Naive thymus-derived CD4-positive, alpha-beta T cell (primary cell): ENCODE measurements around the gene ENOX1. TPM values are rescaled to one million over a fixed set of nuclear protein-coding genes. Genes with fewer than 3 reads are reported as not detected.
"Not testable (repeated sequence)": the region's sequence is repeated elsewhere in the genome, so short reads cannot be mapped to it uniquely, and the experiment has no call there.

ENCODE experiments used
- ATAC-seq: fragments of 150-1000 bp; cut with Tn5 transposase; 2 replicates; pipeline ENCODE4 v1.10.0; 2021; ENCODE audit warnings: mild to moderate bottlenecking, moderate library complexity
- CTCF ChIA-PET: fragments of 350-600 bp; sonication (Branson Sonifier 250); formaldehyde crosslinking; loops from one replicate; lab custom pipeline; 2021; ENCODE audit warnings: antibody characterized with exemption; lab: Charles Lee
- POLR2A ChIA-PET: fragments of 350-600 bp; sonication (Branson Sonifier 250); formaldehyde crosslinking; loops from one replicate; lab custom pipeline; 2021; ENCODE audit warnings: antibody characterized with exemption, inconsistent platforms; lab: Charles Lee
- DNase-seq, 9 donors: peaks; one replicate each; pipeline versions ENCODE4 v3.0.0 to v3.0.0-alpha.2; 2020 to 2022; ENCODE audit warnings: mixed read lengths in 1 of 9
- H3K27ac ChIP-seq: one replicate; pipeline ENCODE4 v1.7.0; 2013; ENCODE audit warnings: mild to moderate bottlenecking, low read depth, low read length, moderate library complexity
- H3K27me3 ChIP-seq, 2 donors: one replicate each; pipeline ENCODE4 v1.7.0; 2013; ENCODE audit warnings: low read length in 2 of 2, mild to moderate bottlenecking in 2 of 2, moderate library complexity in 2 of 2; ENCODE audit not compliant: control insufficient read depth in 2 of 2, insufficient read depth in 2 of 2
- H3K36me3 ChIP-seq, 3 experiments: 1 replicate in 2 of 3; 2 replicates in 1 of 3; pipeline ENCODE4 v1.7.0; 2013; ENCODE audit warnings: low read length in 3 of 3, mild to moderate bottlenecking in 3 of 3, moderate library complexity in 1 of 3; ENCODE audit not compliant: insufficient read depth in 3 of 3, control insufficient read depth in 2 of 3
- H3K4me1 ChIP-seq, 2 donors: one replicate each; pipeline ENCODE4 v1.7.0; 2013; ENCODE audit warnings: low read length in 2 of 2, mild to moderate bottlenecking in 2 of 2, moderate library complexity in 1 of 2; ENCODE audit not compliant: control insufficient read depth in 2 of 2, insufficient read depth in 2 of 2
- H3K4me3 ChIP-seq: 2 replicates; pipeline ENCODE4 v1.7.0; 2013; ENCODE audit warnings: mild to moderate bottlenecking, low read length
- H3K9me3 ChIP-seq, 3 experiments: 1 replicate in 2 of 3; 2 replicates in 1 of 3; pipeline ENCODE4 v1.7.0; 2013; ENCODE audit warnings: low read length in 3 of 3; ENCODE audit not compliant: control insufficient read depth in 2 of 3
- H3K27ac Mint-ChIP-seq, 9 donors: one replicate each; pipeline ENCODE4 v1.8.0; 2020 to 2022; ENCODE audit warnings: mixed read lengths in 9 of 9, mild to moderate bottlenecking in 8 of 9, moderate library complexity in 5 of 9, inconsistent platforms in 2 of 9
- H3K27me3 Mint-ChIP-seq, 5 donors: one replicate each; pipeline ENCODE4 v1.8.0; 2021 to 2022; ENCODE audit warnings: mixed read lengths in 5 of 5, mild to moderate bottlenecking in 1 of 5
- H3K36me3 Mint-ChIP-seq, 5 donors: one replicate each; pipeline ENCODE4 v1.8.0; 2020 to 2022; ENCODE audit warnings: mixed read lengths in 5 of 5, mild to moderate bottlenecking in 3 of 5, inconsistent platforms in 1 of 5
- H3K4me1 Mint-ChIP-seq, 7 donors: one replicate each; pipeline ENCODE4 v1.8.0; 2020 to 2022; ENCODE audit warnings: mixed read lengths in 7 of 7, mild to moderate bottlenecking in 3 of 7, inconsistent platforms in 1 of 7
- H3K4me3 Mint-ChIP-seq, 10 donors: one replicate each; pipeline ENCODE4 v1.8.0; 2020 to 2022; ENCODE audit warnings: mild to moderate bottlenecking in 10 of 10, mixed read lengths in 10 of 10, moderate library complexity in 6 of 10, inconsistent platforms in 2 of 10
- H3K9me3 Mint-ChIP-seq, 11 donors: one replicate each; pipeline ENCODE4 v1.8.0; 2020 to 2022; ENCODE audit warnings: mixed read lengths in 11 of 11, mild to moderate bottlenecking in 4 of 11, inconsistent platforms in 1 of 11, moderate library complexity in 1 of 11
- intact Hi-C, 2 donors: fragments of 100-400 bp; cut with micrococcal nuclease; formaldehyde crosslinking; loops; one replicate each; pipeline ENCODE4 v1.15.1; 2023
- polyA plus RNA-seq, 2 donors: library from polyadenylated mRNA; unstranded; fragments of 300-500 nt; fragmentation: Illumina TruSeq; gene quantifications; one replicate each; pipeline ENCODE4 v1.2.3, GENCODE V29; 2021
- total RNA-seq, 6 experiments: library from RNA in 5 of 6; stranded (reverse) in 5 of 6; gene quantifications; 1 replicate in 5 of 6; 2 replicates in 1 of 6; pipeline ENCODE4 v1.2.3 and lab custom pipeline; 2021 to 2026

Gene ENOX1
- total and polyA plus RNA-seq, 7 experiments from 2014 or later, result 0.17 TPM; not detected in 6

GRCh38 chr13:43180837-43181236, 605.9 kb downstream of the ENOX1 start:
- no peak overlapping the region for H3K27ac ChIP-seq
- ChIA-PET CTCF (no interaction called here), POLR2A (no interaction called here)
- no peaks in the 10 kb centered on the region for H3K27me3 ChIP-seq
- no peak for DNase-seq
- Mint-ChIP-seq H3K27me3 (peaks cover 0 to 14% (median 0%) of the 10 kb centered on the region in 5 donors), H3K9me3 (no peaks in the 10 kb centered on the region), H3K4me3 (no peak overlapping the region), H3K4me1 (no peaks in the 10 kb centered on the region), H3K36me3 (no peaks in the 10 kb centered on the region), H3K27ac (no peak overlapping the region)
- no peaks in the 10 kb centered on the region for H3K36me3 ChIP-seq
- H3K4me1 ChIP-seq, result no peaks in the 10 kb centered on the region
- no peak for ATAC-seq
- H3K9me3 ChIP-seq, result no peaks in the 10 kb centered on the region
- H3K4me3 ChIP-seq, result no peak overlapping the region
- intact Hi-C loops, result no loop called here

- H3K27ac Mint-ChIP-seq, result no peak overlapping the region
- no peaks in the 10 kb centered on the region for H3K9me3 Mint-ChIP-seq
- DNase-seq, result no peak
- Histone ChIP-seq H3K27ac (no peak overlapping the region), H3K4me3 (no peak overlapping the region), H3K4me1 (no peaks in the 10 kb centered on the region), H3K36me3 (no peaks in the 10 kb centered on the region), H3K27me3 (no peaks in the 10 kb centered on the region), H3K9me3 (no peaks in the 10 kb centered on the region)
- intact Hi-C loops, result no loop called here
- H3K4me1 Mint-ChIP-seq, result no peaks in the 10 kb centered on the region
- H3K27me3 Mint-ChIP-seq, result peaks cover 0 to 12% (median 0%) of the 10 kb centered on the region in 5 donors
- ChIA-PET CTCF (no interaction called here), POLR2A (no interaction called here)
- no peak for ATAC-seq
- H3K4me3 Mint-ChIP-seq, result no peak overlapping the region
- no peaks in the 10 kb centered on the region for H3K36me3 Mint-ChIP-seq
Observed at GRCh38 chr13:43180036-43180660, 606.6 kb downstream of the ENOX1 start.

- no peaks in the 10 kb centered on the region for H3K36me3 Mint-ChIP-seq
- no peaks in the 10 kb centered on the region for H3K36me3 ChIP-seq
- no peak overlapping the region for H3K27ac Mint-ChIP-seq
- no peak overlapping the region for H3K4me3 Mint-ChIP-seq
- no peak for DNase-seq
- no peak overlapping the region for H3K4me3 ChIP-seq
- H3K4me1 ChIP-seq, result no peaks in the 10 kb centered on the region
- CTCF ChIA-PET, result no interaction called here
- no peaks in the 10 kb centered on the region for H3K27me3 ChIP-seq
- H3K27ac ChIP-seq, result no peak overlapping the region
- H3K9me3 ChIP-seq, result no peaks in the 10 kb centered on the region
- intact Hi-C loops, result no loop called here
- no peak for ATAC-seq
- no peaks in the 10 kb centered on the region for H3K4me1 Mint-ChIP-seq
- peaks cover 0 to 2% (median 0%) of the 10 kb centered on the region in 11 donors for H3K9me3 Mint-ChIP-seq
- H3K27me3 Mint-ChIP-seq, result peaks cover 0 to 9% (median 4%) of the 10 kb centered on the region in 5 donors
- POLR2A ChIA-PET, result no interaction called here
Observed at GRCh38 chr13:43171489-43171888, 615.3 kb downstream of the ENOX1 start.

GRCh38 chr13:43170506-43170905, 616.3 kb downstream of the ENOX1 start:
- Histone ChIP-seq H3K27ac (no peak overlapping the region), H3K36me3 (no peaks in the 10 kb centered on the region), H3K9me3 (no peaks in the 10 kb centered on the region), H3K4me1 (no peaks in the 10 kb centered on the region), H3K27me3 (no peaks in the 10 kb centered on the region), H3K4me3 (no peak overlapping the region)
- intact Hi-C loops, result no loop called here
- Mint-ChIP-seq H3K9me3 (peaks cover 0 to 8% (median 2%) of the 10 kb centered on the region in 11 donors), H3K4me3 (no peak overlapping the region), H3K36me3 (no peaks in the 10 kb centered on the region), H3K27me3 (peaks cover 6 to 15% (median 11%) of the 10 kb centered on the region in 5 donors), H3K27ac (no peak overlapping the region), H3K4me1 (no peaks in the 10 kb centered on the region)
- DNase-seq, result no peak
- ChIA-PET CTCF (no interaction called here), POLR2A (no interaction called here)
- ATAC-seq, result no peak

DNA sequence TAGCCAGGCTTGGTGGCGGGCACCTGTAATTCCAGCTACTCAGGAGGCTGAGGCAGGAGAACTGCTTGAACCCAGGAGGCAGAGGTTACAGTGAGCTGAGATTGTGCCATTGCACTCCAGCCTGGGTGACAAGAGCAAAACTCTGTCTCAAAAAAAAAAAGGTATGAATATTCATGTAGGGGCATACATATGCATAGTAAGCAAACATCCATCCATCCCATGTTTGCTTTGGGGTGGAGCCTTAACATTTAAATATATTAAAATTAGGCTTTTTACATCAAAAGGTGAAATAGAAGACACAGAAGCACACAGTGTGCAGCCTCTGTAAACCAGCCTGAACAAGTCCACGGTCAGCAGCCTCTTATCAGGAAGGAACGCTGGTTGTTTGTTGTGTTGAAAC, 618.3 kb downstream of the ENOX1 start:
- Mint-ChIP-seq H3K27me3 (peaks cover 4 to 16% (median 13%) of the 10 kb centered on the region in 5 donors), H3K9me3 (peaks cover 0 to 24% (median 10%) of the 10 kb centered on the region in 11 donors)
- ATAC-seq, H3K9me3 ChIP-seq, H3K27ac ChIP-seq, POLR2A ChIA-PET, H3K4me1 ChIP-seq, H3K27me3 ChIP-seq, H3K4me1 Mint-ChIP-seq, H3K27ac Mint-ChIP-seq, H3K36me3 Mint-ChIP-seq, CTCF ChIA-PET, intact Hi-C loops, H3K4me3 Mint-ChIP-seq, H3K4me3 ChIP-seq, H3K36me3 ChIP-seq, DNase-seq: not testable (repeated sequence)

- Histone ChIP-seq H3K27ac (no peak overlapping the region), H3K27me3 (no peaks in the 10 kb centered on the region), H3K4me1 (no peaks in the 10 kb centered on the region), H3K4me3 (no peak overlapping the region), H3K9me3 (no peaks in the 10 kb centered on the region), H3K36me3 (no peaks in the 10 kb centered on the region)
- Mint-ChIP-seq H3K27ac (no peak overlapping the region), H3K27me3 (peaks cover 0 to 16% (median 13%) of the 10 kb centered on the region in 5 donors), H3K9me3 (peaks cover 0 to 25% (median 10%) of the 10 kb centered on the region in 11 donors), H3K36me3 (no peaks in the 10 kb centered on the region), H3K4me3 (no peak overlapping the region), H3K4me1 (no peaks in the 10 kb centered on the region)
- no peak for ATAC-seq
- DNase-seq, result no peak
- ChIA-PET POLR2A (no interaction called here), CTCF (no interaction called here)
- intact Hi-C loops, result no loop called here
Observed at GRCh38 chr13:43167731-43168130, 619.0 kb downstream of the ENOX1 start.
